Tibial nerve (tissue), 4 donors: ENCODE measurements around the gene AGK. TPM values are rescaled to one million over a fixed set of nuclear protein-coding genes. Genes with fewer than 3 reads are reported as not detected.

ENCODE experiments used
- DNase-seq, 2 donors: peaks; one replicate each; pipeline ENCODE4 v3.0.0-alpha.2; 2019; ENCODE audit warnings: low spot score in 2 of 2
- H3K27ac ChIP-seq, 4 donors: fragments of 200-600 bp; sonication (generic) in 3 of 4; one replicate each; pipeline ENCODE4 v1.5.1; 2017 to 2019; ENCODE audit warnings: mild to moderate bottlenecking in 1 of 4
- H3K27me3 ChIP-seq, 2 donors: fragments of 200-600 bp; sonication (generic) in 1 of 2; one replicate each; pipeline versions ENCODE4 v1.5.1 to v1.6.0; 2017 to 2019
- H3K36me3 ChIP-seq, 3 donors: fragments of 200-600 bp; sonication (generic); one replicate each; pipeline ENCODE4 v1.5.1; 2018 to 2019
- H3K4me1 ChIP-seq, 4 donors: fragments of 200-600 bp; sonication (generic) in 3 of 4; one replicate each; pipeline ENCODE4 v1.5.1; 2017 to 2019
- H3K4me3 ChIP-seq, 4 donors: fragments of 200-600 bp; sonication (generic) in 3 of 4; one replicate each; pipeline ENCODE4 v1.5.1; 2017 to 2019; ENCODE audit warnings: mild to moderate bottlenecking in 1 of 4, moderate library complexity in 1 of 4
- H3K9me3 ChIP-seq, 4 donors: fragments of 200-600 bp; sonication (generic) in 3 of 4; one replicate each; pipeline ENCODE4 v1.5.1; 2017 to 2019
- CTCF ChIP-seq, 5 experiments: fragments of 200-600 bp in 3 of 5; fragments of 450-650 bp in 2 of 5; sonication (generic) in 3 of 5; IDR thresholded peaks; one replicate each; pipeline ENCODE4 v1.5.1; 2016 to 2019; ENCODE audit warnings: antibody characterized with exemption in 5 of 5, mild to moderate bottlenecking in 3 of 5, moderate library complexity in 2 of 5
- EP300 ChIP-seq, 2 donors: sonication (generic); formaldehyde crosslinking; IDR thresholded peaks; one replicate each; pipeline ENCODE4 v1.6.1; 2017; ENCODE audit warnings: antibody characterized with exemption in 2 of 2, mild to moderate bottlenecking in 1 of 2
- POLR2A ChIP-seq, 2 donors: fragments of 450-650 bp; IDR thresholded peaks; one replicate each; pipeline ENCODE4 v1.6.1; 2017; ENCODE audit warnings: antibody characterized with exemption in 2 of 2, mild to moderate bottlenecking in 2 of 2, moderate library complexity in 2 of 2
- WGBS, 2 donors: methylation state at CpG; one replicate each; pipeline ENCODE4 v1.1.5; 2018; 5-methylcytosine and 5-hydroxymethylcytosine counted together
- total RNA-seq, 4 donors: library from RNA; depleted of rRNA; stranded (reverse); fragments of >200 nt; gene quantifications; one replicate each; pipeline ENCODE4 v1.1.0, GENCODE V29; 2016

AGK gene
- total RNA-seq, 4 donors from 2014 or later, result 16.4 to 45.9 (median 26.3) TPM

GRCh38 chr7:141525973-141526514 is 25.2 kb upstream of the AGK start:
- no peaks in the 10 kb centered on the region for H3K27me3 ChIP-seq
- no peaks in the 10 kb centered on the region for H3K36me3 ChIP-seq
- no peak for DNase-seq
- no peaks in the 10 kb centered on the region for H3K9me3 ChIP-seq
- H3K27ac ChIP-seq, result no peak overlapping the region
- TF ChIP-seq POLR2A (IDR thresholded peaks at IDR 0.05) (no peak), CTCF (IDR thresholded peaks at IDR 0.05) (no peak), EP300 (IDR thresholded peaks at IDR 0.05) (no peak)
- H3K4me3 ChIP-seq, result no peak overlapping the region
- H3K4me1 ChIP-seq, result no peaks in the 10 kb centered on the region

GRCh38 chr7:141527076-141527475 is 24.1 kb upstream of the AGK start:
- no peaks in the 10 kb centered on the region for H3K9me3 ChIP-seq
- H3K36me3 ChIP-seq, result no peaks in the 10 kb centered on the region
- H3K4me3 ChIP-seq, result no peak overlapping the region
- 93 to 96% methylated on average over 4 of the region's 4 CpGs for WGBS, 2 donors
- H3K4me1 ChIP-seq, result no peaks in the 10 kb centered on the region
- DNase-seq, result no peak
- no peak overlapping the region for H3K27ac ChIP-seq
- no peaks in the 10 kb centered on the region for H3K27me3 ChIP-seq
- TF ChIP-seq CTCF (IDR thresholded peaks at IDR 0.05) (no peak), POLR2A (IDR thresholded peaks at IDR 0.05) (no peak), EP300 (IDR thresholded peaks at IDR 0.05) (no peak)

- H3K27me3 ChIP-seq, result no peaks in the 10 kb centered on the region
- no peak overlapping the region for H3K4me3 ChIP-seq
- no peak for TF ChIP-seq CTCF (IDR thresholded peaks at IDR 0.05)
- TF ChIP-seq POLR2A (IDR thresholded peaks at IDR 0.05), result no peak
- TF ChIP-seq EP300 (IDR thresholded peaks at IDR 0.05), result no peak
- peaks cover 0 to 3% (median 0%) of the 10 kb centered on the region in 4 donors for H3K4me1 ChIP-seq
- 91 to 93% methylated on average over 3 of the region's 3 CpGs for WGBS, 2 donors
- no peak for DNase-seq
- no peak overlapping the region for H3K27ac ChIP-seq
- no peaks in the 10 kb centered on the region for H3K36me3 ChIP-seq
- no peaks in the 10 kb centered on the region for H3K9me3 ChIP-seq
These were observed 22.8 kb upstream of the AGK start for GRCh38 chr7:141528399-141528798.

- 16 to 21% methylated on average over 11 of the region's 11 CpGs for WGBS, 2 donors
These were observed 17.9 kb upstream of the AGK start for GRCh38 chr7:141533149-141533949.

More at GRCh38 chr7:141533149-141533949, 17.9 kb upstream of the AGK start:
- H3K4me1 ChIP-seq, result peaks cover 0 to 8% (median 0%) of the 10 kb centered on the region in 4 donors
- no peaks in the 10 kb centered on the region for H3K27me3 ChIP-seq
- H3K27ac ChIP-seq, result no peak overlapping the region
- DNase-seq, result peak; percentile 62 to 80
- peak; percentile 77 to 93 (median 93) for TF ChIP-seq CTCF (IDR thresholded peaks at IDR 0.05)
- TF ChIP-seq EP300 (IDR thresholded peaks at IDR 0.05), result no peak
- no peaks in the 10 kb centered on the region for H3K9me3 ChIP-seq
- no peak overlapping the region for H3K4me3 ChIP-seq
- no peaks in the 10 kb centered on the region for H3K36me3 ChIP-seq
